HFFc6 (cell line): ENCODE measurements around the gene DNAJB6. TPM values are rescaled to one million over a fixed set of nuclear protein-coding genes. Genes with fewer than 3 reads are reported as not detected.
A peak's percentile ranks its signal among the peaks of the same experiment; 100 is the strongest.

Experiments
- DNase-seq: peaks from one replicate; pipeline ENCODE4 v3.0.0-alpha.2; 2018
- H3K27ac Mint-ChIP-seq: 2 replicates; pipeline ENCODE4 v1.8.0; 2020; ENCODE audit warnings: mild to moderate bottlenecking, mixed read lengths
- H3K27me3 Mint-ChIP-seq: 2 replicates; pipeline ENCODE4 v1.8.0; 2021; ENCODE audit warnings: mild to moderate bottlenecking, moderate library complexity, mixed read lengths; ENCODE audit not compliant: insufficient read depth
- H3K36me3 Mint-ChIP-seq: 2 replicates; pipeline ENCODE4 v1.8.0; 2021; ENCODE audit warnings: low read depth, mixed read lengths
- H3K4me1 Mint-ChIP-seq: 2 replicates; pipeline ENCODE4 v1.8.0; 2020; ENCODE audit warnings: low read depth, mixed read lengths
- H3K4me3 Mint-ChIP-seq: 2 replicates; pipeline ENCODE4 v1.8.0; 2020; ENCODE audit warnings: mild to moderate bottlenecking, moderate library complexity, mixed read lengths
- H3K9me3 Mint-ChIP-seq: 2 replicates; pipeline ENCODE4 v1.8.0; 2020; ENCODE audit warnings: mild to moderate bottlenecking, mixed read lengths
- CTCF ChIP-seq: fragments of 200-600 bp; sonication (generic); IDR thresholded peaks from 2 replicates; pipeline ENCODE4 v1.5.0; 2021; ENCODE audit warnings: antibody characterized with exemption, mild to moderate bottlenecking
- total RNA-seq, 6 experiments: library from RNA; stranded (reverse); fragmentation: NEBNext Ultra II Directional; extraction: Animal tissue kit (Norgen Biotek cat#: 25700); gene quantifications; 2 replicates in 1 of 6; 3 replicates in 5 of 6; pipeline ENCODE4 v1.2.3, GENCODE V29; 2021

DNAJB6 gene
- total RNA-seq, 6 experiments from 2014 or later, result 135 to 204 (median 163) TPM

GRCh38 chr7:157379493-157379892 is 42.7 kb downstream of the DNAJB6 start:
- DNase-seq, result no peak
- H3K9me3 Mint-ChIP-seq, result no peaks in the 10 kb centered on the region

DNA sequence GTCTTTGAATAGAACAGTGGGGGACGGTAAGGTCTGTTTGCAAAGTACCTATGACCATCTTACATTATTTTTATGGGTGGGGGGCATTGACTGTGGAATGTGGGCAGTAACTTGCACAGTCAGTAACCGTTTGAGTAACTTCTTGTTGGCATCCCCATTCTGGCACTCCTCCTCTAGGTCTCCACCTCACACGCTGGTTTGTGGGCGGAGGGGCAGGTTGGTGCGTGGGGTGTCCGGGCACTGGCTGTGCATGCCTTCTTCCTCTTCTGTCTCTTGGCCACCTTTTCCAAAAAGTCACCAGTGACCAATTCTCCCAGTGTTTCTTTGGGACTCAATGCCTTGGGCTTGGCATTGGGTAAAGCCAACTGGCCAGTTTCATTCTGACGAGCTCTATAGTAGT is 43.6 kb downstream of the DNAJB6 start:
- H3K4me3 Mint-ChIP-seq, result no peak overlapping the region
- peak overlapping the region; percentile 22; the same call in 1 of the 2 replicates for H3K27ac Mint-ChIP-seq
- no peak for TF ChIP-seq CTCF
- peaks cover 6% of the 10 kb centered on the region; the same call in 1 of the 2 replicates for H3K4me1 Mint-ChIP-seq
- no peak for DNase-seq
- peaks cover 34% of the 10 kb centered on the region for H3K36me3 Mint-ChIP-seq
- no peaks in the 10 kb centered on the region for H3K9me3 Mint-ChIP-seq
- H3K27me3 Mint-ChIP-seq, result peaks cover 3% of the 10 kb centered on the region; the same call in 1 of the 2 replicates

More at GRCh38 chr7:157379493-157379892, 42.7 kb downstream of the DNAJB6 start:
- H3K27me3 Mint-ChIP-seq, result peaks cover 3% of the 10 kb centered on the region; the same call in 1 of the 2 replicates
- H3K27ac Mint-ChIP-seq, result peak overlapping the region; percentile 43; the same call in 1 of the 2 replicates
- H3K4me3 Mint-ChIP-seq, result no peak overlapping the region
- peaks cover 34% of the 10 kb centered on the region for H3K36me3 Mint-ChIP-seq
- TF ChIP-seq CTCF, result no peak
- H3K4me1 Mint-ChIP-seq, result peaks cover 10% of the 10 kb centered on the region; the same call in 1 of the 2 replicates

GRCh38 chr7:157383868-157384267 is 47.1 kb downstream of the DNAJB6 start:
- no peak overlapping the region for H3K4me3 Mint-ChIP-seq
- peaks cover 35% of the 10 kb centered on the region for H3K36me3 Mint-ChIP-seq
- DNase-seq, result no peak
- peaks cover 3% of the 10 kb centered on the region for H3K27me3 Mint-ChIP-seq
- no peaks in the 10 kb centered on the region for H3K9me3 Mint-ChIP-seq
- H3K4me1 Mint-ChIP-seq, result peaks cover 9% of the 10 kb centered on the region
- TF ChIP-seq CTCF, result no peak
- H3K27ac Mint-ChIP-seq, result no peak overlapping the region

DNA sequence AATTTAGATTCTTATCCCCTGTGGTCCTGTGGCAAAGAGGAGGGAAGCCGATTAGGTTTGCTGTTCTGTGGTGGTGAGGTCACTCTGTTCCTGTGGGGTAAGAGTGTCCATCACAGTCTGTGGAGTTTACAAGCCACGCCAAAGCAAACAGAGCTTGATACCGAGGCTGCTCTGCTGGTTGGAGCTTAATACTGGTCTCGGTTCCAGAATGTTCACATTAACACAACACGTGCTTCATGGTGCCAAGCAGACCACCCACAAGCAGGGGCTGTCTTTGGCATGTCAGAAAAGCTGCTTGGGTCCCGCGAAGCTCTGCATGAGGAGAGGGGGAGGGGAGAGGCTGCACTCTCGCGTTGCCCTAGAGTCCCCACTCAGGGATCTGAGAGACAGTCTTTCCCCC is 47.5 kb downstream of the DNAJB6 start:
- no peak overlapping the region for H3K27ac Mint-ChIP-seq

DNA sequence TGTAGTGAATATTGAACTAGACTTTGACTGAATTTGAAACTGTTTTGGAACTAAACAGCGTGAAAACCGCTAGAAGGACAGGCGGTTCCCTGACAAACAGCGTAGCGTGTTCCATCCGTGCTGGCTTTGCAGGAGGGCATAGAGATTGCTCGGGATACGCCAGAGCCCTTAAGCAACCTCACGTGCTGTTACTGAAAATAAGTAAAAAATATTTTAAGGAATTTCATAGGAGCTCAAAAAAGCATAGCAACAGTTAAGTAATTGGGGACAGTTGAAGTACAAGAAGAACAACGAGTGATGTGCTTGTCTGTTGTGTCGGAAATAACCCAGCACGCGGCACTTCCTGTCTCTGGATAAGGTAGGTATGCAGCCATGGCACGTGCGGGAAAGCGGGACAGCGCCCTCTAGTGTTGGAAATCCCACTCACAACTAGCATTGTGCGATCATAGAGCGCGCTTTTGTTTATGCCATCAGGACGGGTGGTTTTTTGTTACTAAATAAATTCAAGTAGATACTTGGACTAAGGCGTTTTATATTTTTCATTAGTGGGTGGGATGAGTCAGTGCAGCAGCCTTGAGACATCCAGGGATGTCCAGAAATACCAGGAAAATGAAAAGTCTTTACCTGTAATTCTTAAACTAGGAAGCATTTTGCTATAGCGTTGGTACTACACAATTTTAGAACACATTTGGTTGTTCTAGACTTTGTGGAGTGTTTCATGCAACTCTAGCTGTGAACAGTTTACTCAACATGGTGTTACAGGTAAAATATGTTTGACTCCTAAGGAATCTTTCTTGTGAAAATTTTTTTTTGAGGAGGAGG is 50.4 kb downstream of the DNAJB6 start:
- peaks cover 12% of the 10 kb centered on the region for H3K4me1 Mint-ChIP-seq
- peak; percentile 99 for TF ChIP-seq CTCF
- no peaks in the 10 kb centered on the region for H3K9me3 Mint-ChIP-seq
- H3K4me3 Mint-ChIP-seq, result peak overlapping the region; percentile 49; the same call in 1 of the 2 replicates
- peaks cover 4% of the 10 kb centered on the region for H3K27me3 Mint-ChIP-seq
- peak overlapping the region; percentile 65 for H3K27ac Mint-ChIP-seq
- DNase-seq, result peak; percentile 60
- H3K36me3 Mint-ChIP-seq, result peaks cover 43% of the 10 kb centered on the region

More for the DNA sequence above, 47.5 kb downstream of the DNAJB6 start:
- Mint-ChIP-seq H3K9me3 (no peaks in the 10 kb centered on the region), H3K27me3 (peaks cover 3% of the 10 kb centered on the region), H3K4me3 (no peak overlapping the region), H3K36me3 (peaks cover 39% of the 10 kb centered on the region), H3K4me1 (peaks cover 9% of the 10 kb centered on the region)
- DNase-seq, result no peak
- TF ChIP-seq CTCF, result no peak
